ENCODE results near the gene ANO6. TPM values are rescaled to one million over a fixed set of nuclear protein-coding genes. Genes with fewer than 3 reads are reported as not detected.

ANO6 gene
- total RNA-seq, 2 experiments from 2014 or later = 13.1 to 13.6 TPM

GRCh38 chr12:45296046-45296586 lies 80.2 kb downstream of the ANO6 start:
- intact Hi-C loops (cut with micrococcal nuclease) = no loop called here
- no peak for TF ChIP-seq CTCF (IDR thresholded peaks at IDR 0.05)
- POLR2A ChIA-PET = no interaction called here
- Mint-ChIP-seq H3K9me3 (no peaks in the 10 kb centered on the region), H3K27me3 (no peaks in the 10 kb centered on the region), H3K27ac (no peak overlapping the region), H3K36me3 (ENCODE audit: low read depth) (peaks cover 2% of the 10 kb centered on the region), H3K4me1 (ENCODE audit: low read depth) (no peaks in the 10 kb centered on the region), H3K4me3 (no peak overlapping the region)
- CTCF ChIA-PET = no interaction called here
- no peak for DNase-seq
- no peak for ATAC-seq

GRCh38 chr12:45298047-45298446 lies 82.2 kb downstream of the ANO6 start:
- no peaks in the 10 kb centered on the region for H3K4me1 Mint-ChIP-seq (ENCODE audit: low read depth)
- H3K27ac Mint-ChIP-seq = no peak overlapping the region
- no peak for TF ChIP-seq CTCF (IDR thresholded peaks at IDR 0.05)
- CTCF ChIA-PET = no interaction called here
- intact Hi-C loops (cut with micrococcal nuclease) = no loop called here
- ATAC-seq (no peak), DNase-seq (no peak)
- H3K36me3 Mint-ChIP-seq (ENCODE audit: low read depth) = peaks cover 2% of the 10 kb centered on the region
- no peaks in the 10 kb centered on the region for H3K9me3 Mint-ChIP-seq
- H3K27me3 Mint-ChIP-seq = no peaks in the 10 kb centered on the region
- POLR2A ChIA-PET = no interaction called here
- no peak overlapping the region for H3K4me3 Mint-ChIP-seq

GRCh38 chr12:45298721-45299692 lies 83.1 kb downstream of the ANO6 start:
- ChIA-PET CTCF (no interaction called here), POLR2A (no interaction called here)
- peaks cover 5% of the 10 kb centered on the region for H3K36me3 Mint-ChIP-seq (ENCODE audit: low read depth)
- H3K4me3 Mint-ChIP-seq = no peak overlapping the region
- TF ChIP-seq CTCF (IDR thresholded peaks at IDR 0.05) = no peak
- intact Hi-C loops (cut with micrococcal nuclease) = no loop called here
- H3K9me3 Mint-ChIP-seq = no peaks in the 10 kb centered on the region
- H3K4me1 Mint-ChIP-seq (ENCODE audit: low read depth) = no peaks in the 10 kb centered on the region
- H3K27me3 Mint-ChIP-seq = no peaks in the 10 kb centered on the region
- ATAC-seq (no peak), DNase-seq (no peak)
- no peak overlapping the region for H3K27ac Mint-ChIP-seq

GRCh38 chr12:45302621-45303369 lies 86.9 kb downstream of the ANO6 start:
- H3K27me3 Mint-ChIP-seq = no peaks in the 10 kb centered on the region
- intact Hi-C loops (cut with micrococcal nuclease) = no loop called here
- H3K9me3 Mint-ChIP-seq = no peaks in the 10 kb centered on the region
- no peaks in the 10 kb centered on the region for H3K4me1 Mint-ChIP-seq (ENCODE audit: low read depth)
- H3K4me3 Mint-ChIP-seq = no peak overlapping the region
- ChIA-PET CTCF (interaction anchor here (1.5 kb wide), 1 partner anchor 13 kb away, joined by 3 read pairs; no protein-coding TSS in a partner anchor), POLR2A (no interaction called here)
- no peak overlapping the region for H3K27ac Mint-ChIP-seq
- ATAC-seq (no peak), DNase-seq (no peak)
- no peak for TF ChIP-seq CTCF (IDR thresholded peaks at IDR 0.05)
- H3K36me3 Mint-ChIP-seq (ENCODE audit: low read depth) = peaks cover 14% of the 10 kb centered on the region
